ELR (cell line): ENCODE results near the gene ADGRL1.
"Not testable (repeated sequence)": the region's sequence is repeated elsewhere in the genome, so short reads cannot be mapped to it uniquely, and the experiment has no call there.

ENCODE experiments used
- DNase-seq: peaks from one replicate; pipeline ENCODE4 v3.0.0-alpha.2; 2015; ENCODE audit warnings: low read depth

Gene ADGRL1

GRCh38 chr19:14161305-14161704 is 44.7 kb downstream of the ADGRL1 start:
- no peak for DNase-seq

- DNase-seq = no peak
These were observed 45.8 kb downstream of the ADGRL1 start for GRCh38 chr19:14160017-14160703.

- no peak for DNase-seq
These were observed 46.9 kb downstream of the ADGRL1 start for GRCh38 chr19:14159059-14159458.

- no peak for DNase-seq
These were observed 47.5 kb downstream of the ADGRL1 start for GRCh38 chr19:14158276-14159023.

- DNase-seq = no peak
These were observed 48.8 kb downstream of the ADGRL1 start for GRCh38 chr19:14156971-14157717.

GRCh38 chr19:14156122-14156521 is 49.8 kb downstream of the ADGRL1 start:
- DNase-seq = no peak

GRCh38 chr19:14155371-14155770 is 50.6 kb downstream of the ADGRL1 start:
- no peak for DNase-seq

GRCh38 chr19:14152713-14153112 is 53.3 kb downstream of the ADGRL1 start:
- DNase-seq = no peak

GRCh38 chr19:14150770-14151661 is 55.0 kb downstream of the ADGRL1 start:
- DNase-seq = no peak

GRCh38 chr19:14150041-14150769 is 55.8 kb downstream of the ADGRL1 start:
- no peak for DNase-seq

GRCh38 chr19:14149509-14149994 is 56.4 kb downstream of the ADGRL1 start:
- no peak for DNase-seq

GRCh38 chr19:14148751-14149410 is 57.1 kb downstream of the ADGRL1 start:
- no peak for DNase-seq

GRCh38 chr19:14147797-14148605 is 58.0 kb downstream of the ADGRL1 start:
- DNase-seq = peak; percentile 70

- peak; percentile 67 for DNase-seq
These were observed 59.2 kb downstream of the ADGRL1 start for GRCh38 chr19:14146789-14147216.

- DNase-seq = not testable (repeated sequence)
These were observed 59.8 kb downstream of the ADGRL1 start for GRCh38 chr19:14146169-14146568.

- no peak for DNase-seq
These were observed 60.6 kb downstream of the ADGRL1 start for GRCh38 chr19:14145381-14145780.

GRCh38 chr19:14142262-14143190 is 63.4 kb downstream of the ADGRL1 start:
- DNase-seq = no peak

GRCh38 chr19:14141041-14141440 is 64.9 kb downstream of the ADGRL1 start:
- DNase-seq = no peak
